ENCODE measurements around the gene NHS. TPM values are rescaled to one million over a fixed set of nuclear protein-coding genes. Genes with fewer than 3 reads are reported as not detected.

NHS gene
- polyA plus RNA-seq, 2 donors = 0.78 to 1.7 TPM

- Histone ChIP-seq H3K4me1 (ENCODE audit: control insufficient read depth in 2 of 2, insufficient read depth in 2 of 2, low read length in 1 of 2) (no peaks in the 10 kb centered on the region), H3K4me3 (ENCODE audit: low read depth in 1 of 2, low read length in 2 of 2) (no peak overlapping the region), H3K9me3 (ENCODE audit: control insufficient read depth in 2 of 2, insufficient read depth in 1 of 2, low read depth in 1 of 2, low read length in 1 of 2) (no peaks in the 10 kb centered on the region), H3K36me3 (ENCODE audit: control insufficient read depth in 2 of 2, insufficient read depth in 2 of 2, low read length in 1 of 2) (no peaks in the 10 kb centered on the region), H3K27me3 (ENCODE audit: control insufficient read depth in 1 of 2, insufficient read depth in 2 of 2, low read length in 2 of 2) (no peaks in the 10 kb centered on the region), H3K27ac (ENCODE audit: low read depth in 2 of 2, low read length in 1 of 2) (no peak overlapping the region)
- 43 to 58% methylated on average over 7 of the region's 7 CpGs for WGBS, 2 donors
Measured at GRCh38 chrX:17414027-17414658, 39.1 kb downstream of the NHS start.

GRCh38 chrX:17414839-17415238, 39.8 kb downstream of the NHS start:
- WGBS, 2 donors = 31 to 35% methylated on average over 6 of the region's 6 CpGs
- no peaks in the 10 kb centered on the region for H3K36me3 ChIP-seq (ENCODE audit: control insufficient read depth in 2 of 2, insufficient read depth in 2 of 2, low read length in 1 of 2)
- H3K27ac ChIP-seq (ENCODE audit: low read depth in 2 of 2, low read length in 1 of 2) = no peak overlapping the region
- no peaks in the 10 kb centered on the region for H3K27me3 ChIP-seq (ENCODE audit: control insufficient read depth in 1 of 2, insufficient read depth in 2 of 2, low read length in 2 of 2)
- H3K9me3 ChIP-seq (ENCODE audit: control insufficient read depth in 2 of 2, insufficient read depth in 1 of 2, low read depth in 1 of 2, low read length in 1 of 2) = no peaks in the 10 kb centered on the region
- no peaks in the 10 kb centered on the region for H3K4me1 ChIP-seq (ENCODE audit: control insufficient read depth in 2 of 2, insufficient read depth in 2 of 2, low read length in 1 of 2)
- H3K4me3 ChIP-seq (ENCODE audit: low read depth in 1 of 2, low read length in 2 of 2) = no peak overlapping the region

- Histone ChIP-seq H3K4me3 (ENCODE audit: low read depth in 1 of 2, low read length in 2 of 2) (no peak overlapping the region), H3K36me3 (ENCODE audit: control insufficient read depth in 2 of 2, insufficient read depth in 2 of 2, low read length in 1 of 2) (no peaks in the 10 kb centered on the region), H3K27ac (ENCODE audit: low read depth in 2 of 2, low read length in 1 of 2) (no peak overlapping the region), H3K4me1 (ENCODE audit: control insufficient read depth in 2 of 2, insufficient read depth in 2 of 2, low read length in 1 of 2) (no peaks in the 10 kb centered on the region), H3K27me3 (ENCODE audit: control insufficient read depth in 1 of 2, insufficient read depth in 2 of 2, low read length in 2 of 2) (no peaks in the 10 kb centered on the region), H3K9me3 (ENCODE audit: control insufficient read depth in 2 of 2, insufficient read depth in 1 of 2, low read depth in 1 of 2, low read length in 1 of 2) (no peaks in the 10 kb centered on the region)
- WGBS, 2 donors = 39 to 53% methylated on average over 3 of the region's 3 CpGs
Measured at GRCh38 chrX:17415242-17415810, 40.3 kb downstream of the NHS start.

- Histone ChIP-seq H3K4me3 (ENCODE audit: low read depth in 1 of 2, low read length in 2 of 2) (no peak overlapping the region), H3K27ac (ENCODE audit: low read depth in 2 of 2, low read length in 1 of 2) (no peak overlapping the region), H3K27me3 (ENCODE audit: control insufficient read depth in 1 of 2, insufficient read depth in 2 of 2, low read length in 2 of 2) (no peaks in the 10 kb centered on the region), H3K4me1 (ENCODE audit: control insufficient read depth in 2 of 2, insufficient read depth in 2 of 2, low read length in 1 of 2) (no peaks in the 10 kb centered on the region), H3K36me3 (ENCODE audit: control insufficient read depth in 2 of 2, insufficient read depth in 2 of 2, low read length in 1 of 2) (no peaks in the 10 kb centered on the region), H3K9me3 (ENCODE audit: control insufficient read depth in 2 of 2, insufficient read depth in 1 of 2, low read depth in 1 of 2, low read length in 1 of 2) (no peaks in the 10 kb centered on the region)
Measured at GRCh38 chrX:17417372-17417771, 42.4 kb downstream of the NHS start.

- H3K4me1 ChIP-seq (ENCODE audit: control insufficient read depth in 2 of 2, insufficient read depth in 2 of 2, low read length in 1 of 2) = peaks cover 0 to 2% of the 10 kb centered on the region in 2 donors
- H3K27ac ChIP-seq (ENCODE audit: low read depth in 2 of 2, low read length in 1 of 2) = no peak overlapping the region
- 60 to 70% methylated on average over 6 of the region's 6 CpGs for WGBS, 2 donors
- no peaks in the 10 kb centered on the region for H3K36me3 ChIP-seq (ENCODE audit: control insufficient read depth in 2 of 2, insufficient read depth in 2 of 2, low read length in 1 of 2)
- H3K27me3 ChIP-seq (ENCODE audit: control insufficient read depth in 1 of 2, insufficient read depth in 2 of 2, low read length in 2 of 2) = no peaks in the 10 kb centered on the region
- no peaks in the 10 kb centered on the region for H3K9me3 ChIP-seq (ENCODE audit: control insufficient read depth in 2 of 2, insufficient read depth in 1 of 2, low read depth in 1 of 2, low read length in 1 of 2)
- no peak overlapping the region for H3K4me3 ChIP-seq (ENCODE audit: low read depth in 1 of 2, low read length in 2 of 2)
Measured at GRCh38 chrX:17425136-17425535, 50.1 kb downstream of the NHS start.

- Histone ChIP-seq H3K27ac (ENCODE audit: low read depth in 2 of 2, low read length in 1 of 2) (no peak overlapping the region), H3K9me3 (ENCODE audit: control insufficient read depth in 2 of 2, insufficient read depth in 1 of 2, low read depth in 1 of 2, low read length in 1 of 2) (no peaks in the 10 kb centered on the region), H3K4me1 (ENCODE audit: control insufficient read depth in 2 of 2, insufficient read depth in 2 of 2, low read length in 1 of 2) (peaks cover 0 to 2% of the 10 kb centered on the region in 2 donors), H3K4me3 (ENCODE audit: low read depth in 1 of 2, low read length in 2 of 2) (no peak overlapping the region), H3K36me3 (ENCODE audit: control insufficient read depth in 2 of 2, insufficient read depth in 2 of 2, low read length in 1 of 2) (no peaks in the 10 kb centered on the region), H3K27me3 (ENCODE audit: control insufficient read depth in 1 of 2, insufficient read depth in 2 of 2, low read length in 2 of 2) (no peaks in the 10 kb centered on the region)
- 46 to 72% methylated on average over 1 of the region's 1 CpG for WGBS, 2 donors
Measured at GRCh38 chrX:17425551-17425950, 50.6 kb downstream of the NHS start.

GRCh38 chrX:17431171-17431570, 56.2 kb downstream of the NHS start:
- Histone ChIP-seq H3K27ac (ENCODE audit: low read depth in 2 of 2, low read length in 1 of 2) (no peak overlapping the region), H3K9me3 (ENCODE audit: control insufficient read depth in 2 of 2, insufficient read depth in 1 of 2, low read depth in 1 of 2, low read length in 1 of 2) (no peaks in the 10 kb centered on the region), H3K36me3 (ENCODE audit: control insufficient read depth in 2 of 2, insufficient read depth in 2 of 2, low read length in 1 of 2) (no peaks in the 10 kb centered on the region), H3K4me1 (ENCODE audit: control insufficient read depth in 2 of 2, insufficient read depth in 2 of 2, low read length in 1 of 2) (peaks cover 0 to 2% of the 10 kb centered on the region in 2 donors), H3K4me3 (ENCODE audit: low read depth in 1 of 2, low read length in 2 of 2) (no peak overlapping the region), H3K27me3 (ENCODE audit: control insufficient read depth in 1 of 2, insufficient read depth in 2 of 2, low read length in 2 of 2) (no peaks in the 10 kb centered on the region)
- WGBS, 2 donors = 67 to 69% methylated on average over 1 of the region's 1 CpG

- Histone ChIP-seq H3K27me3 (ENCODE audit: control insufficient read depth in 1 of 2, insufficient read depth in 2 of 2, low read length in 2 of 2) (no peaks in the 10 kb centered on the region), H3K27ac (ENCODE audit: low read depth in 2 of 2, low read length in 1 of 2) (no peak overlapping the region), H3K36me3 (ENCODE audit: control insufficient read depth in 2 of 2, insufficient read depth in 2 of 2, low read length in 1 of 2) (no peaks in the 10 kb centered on the region), H3K9me3 (ENCODE audit: control insufficient read depth in 2 of 2, insufficient read depth in 1 of 2, low read depth in 1 of 2, low read length in 1 of 2) (no peaks in the 10 kb centered on the region), H3K4me3 (ENCODE audit: low read depth in 1 of 2, low read length in 2 of 2) (no peak overlapping the region), H3K4me1 (ENCODE audit: control insufficient read depth in 2 of 2, insufficient read depth in 2 of 2, low read length in 1 of 2) (peaks cover 0 to 2% of the 10 kb centered on the region in 2 donors)
- 37 to 73% methylated on average over 1 of the region's 1 CpG for WGBS, 2 donors
Measured at GRCh38 chrX:17432158-17432557, 57.2 kb downstream of the NHS start.

- H3K4me3 ChIP-seq (ENCODE audit: low read depth in 1 of 2, low read length in 2 of 2) = no peak overlapping the region
- H3K4me1 ChIP-seq (ENCODE audit: control insufficient read depth in 2 of 2, insufficient read depth in 2 of 2, low read length in 1 of 2) = no peaks in the 10 kb centered on the region
- no peaks in the 10 kb centered on the region for H3K36me3 ChIP-seq (ENCODE audit: control insufficient read depth in 2 of 2, insufficient read depth in 2 of 2, low read length in 1 of 2)
- H3K27me3 ChIP-seq (ENCODE audit: control insufficient read depth in 1 of 2, insufficient read depth in 2 of 2, low read length in 2 of 2) = no peaks in the 10 kb centered on the region
- no peaks in the 10 kb centered on the region for H3K9me3 ChIP-seq (ENCODE audit: control insufficient read depth in 2 of 2, insufficient read depth in 1 of 2, low read depth in 1 of 2, low read length in 1 of 2)
- H3K27ac ChIP-seq (ENCODE audit: low read depth in 2 of 2, low read length in 1 of 2) = no peak overlapping the region
- WGBS, 2 donors = 78 to 95% methylated on average over 3 of the region's 3 CpGs
Measured at GRCh38 chrX:17433965-17434364, 59.0 kb downstream of the NHS start.

- Histone ChIP-seq H3K4me3 (ENCODE audit: low read depth in 1 of 2, low read length in 2 of 2) (no peak overlapping the region), H3K4me1 (ENCODE audit: control insufficient read depth in 2 of 2, insufficient read depth in 2 of 2, low read length in 1 of 2) (no peaks in the 10 kb centered on the region), H3K27ac (ENCODE audit: low read depth in 2 of 2, low read length in 1 of 2) (no peak overlapping the region), H3K9me3 (ENCODE audit: control insufficient read depth in 2 of 2, insufficient read depth in 1 of 2, low read depth in 1 of 2, low read length in 1 of 2) (no peaks in the 10 kb centered on the region), H3K27me3 (ENCODE audit: control insufficient read depth in 1 of 2, insufficient read depth in 2 of 2, low read length in 2 of 2) (no peaks in the 10 kb centered on the region), H3K36me3 (ENCODE audit: control insufficient read depth in 2 of 2, insufficient read depth in 2 of 2, low read length in 1 of 2) (no peaks in the 10 kb centered on the region)
- WGBS, 2 donors = 71 to 84% methylated on average over 4 of the region's 4 CpGs
Measured at GRCh38 chrX:17435476-17435875, 60.5 kb downstream of the NHS start.
